Measurements from ENCODE around the gene SYK.
A peak's percentile ranks its signal among the peaks of the same experiment; 100 is the strongest.

SYK gene

DNA sequence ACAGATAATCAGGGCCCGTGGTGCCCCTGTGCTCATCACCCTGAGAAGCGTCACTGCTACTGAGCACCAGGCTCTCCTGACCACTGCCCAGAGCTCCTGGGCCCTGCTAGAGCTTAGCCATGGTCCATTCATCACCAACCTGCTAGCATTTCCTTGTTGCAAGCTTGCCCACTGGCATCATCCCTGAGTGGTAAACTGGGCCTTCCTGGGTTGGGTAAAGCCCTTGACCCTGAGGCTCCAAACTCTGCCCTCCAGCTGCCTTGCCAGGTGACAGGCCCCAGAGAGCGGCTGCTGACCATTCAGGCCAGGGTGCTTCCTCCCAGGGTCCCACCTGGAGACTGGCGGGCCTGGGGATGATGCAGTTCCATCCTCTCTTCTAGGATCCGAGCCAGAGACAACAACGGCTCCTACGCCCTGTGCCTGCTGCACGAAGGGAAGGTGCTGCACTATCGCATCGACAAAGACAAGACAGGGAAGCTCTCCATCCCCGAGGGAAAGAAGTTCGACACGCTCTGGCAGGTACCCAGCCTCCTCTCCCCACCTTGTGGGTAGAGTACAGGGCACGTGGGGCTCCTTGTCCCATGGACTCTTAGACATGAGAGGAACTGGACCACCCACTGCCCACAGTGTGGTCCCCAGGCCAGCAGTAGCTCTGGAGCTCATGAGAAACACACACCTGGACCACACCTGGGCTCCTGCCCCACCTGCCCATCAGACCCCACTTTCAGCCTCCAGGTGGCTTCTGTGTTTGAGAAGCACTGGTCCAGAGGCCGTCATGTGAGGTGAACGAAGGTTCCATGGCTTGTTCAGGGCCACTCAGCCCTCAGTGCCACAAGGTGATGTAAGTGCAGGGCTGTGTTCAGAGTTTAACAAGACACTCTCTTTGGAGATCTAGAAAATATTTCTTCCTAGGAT is 60.5 kb downstream of the SYK start:
- DNase-seq: no peak
- H3K23ac ChIP-seq (ENCODE audit: low read length in 2 of 2): no peak overlapping the region
- no peak overlapping the region for H2AFZ ChIP-seq (ENCODE audit: low read depth, low read length)
- no peak overlapping the region for H2BK15ac ChIP-seq (ENCODE audit: low read depth, poor library complexity, severe bottlenecking)
- no peak overlapping the region for H2AK5ac ChIP-seq (ENCODE audit: low read length, severe bottlenecking)
- H4K8ac ChIP-seq (ENCODE audit: low read length): no peak overlapping the region
- H2BK5ac ChIP-seq (ENCODE audit: low read depth, low read length, poor library complexity, severe bottlenecking): no peak overlapping the region
- H3K4me1 ChIP-seq (ENCODE audit: control insufficient read depth, insufficient read depth, low read depth, low read length): peaks cover 3% of the 10 kb centered on the region
- H2BK120ac ChIP-seq (ENCODE audit: low read depth, low read length): no peak overlapping the region
- no peak overlapping the region for H4K91ac ChIP-seq (ENCODE audit: low read length)
- H3K27me3 ChIP-seq (ENCODE audit: control insufficient read depth in 1 of 2, insufficient read depth in 1 of 2, low read length in 2 of 2): peaks cover 0 to 33% of the 10 kb centered on the region in 2 experiments
- 93% methylated on average over 16 of the region's 16 CpGs for WGBS
- H3K4ac ChIP-seq (ENCODE audit: low read depth in 1 of 2, low read length in 2 of 2): no peak overlapping the region
- H3K27ac ChIP-seq (ENCODE audit: low read length, poor library complexity, severe bottlenecking): no peak overlapping the region
- H3K4me3 ChIP-seq (ENCODE audit: insufficient read depth in 1 of 2, low read depth in 1 of 2, low read length in 2 of 2): no peak overlapping the region
- H3K36me3 ChIP-seq (ENCODE audit: control insufficient read depth in 1 of 2, insufficient read depth in 2 of 2, low read depth in 1 of 2, low read length in 2 of 2): peaks cover 0 to 13% of the 10 kb centered on the region in 2 experiments
- H3K9ac ChIP-seq (ENCODE audit: low read length): no peak overlapping the region
- H2BK12ac ChIP-seq (ENCODE audit: low read length in 2 of 2): no peak overlapping the region
- H3K14ac ChIP-seq (ENCODE audit: low read length in 2 of 2): no peak overlapping the region
- H3K18ac ChIP-seq (ENCODE audit: low read depth in 1 of 2, low read length in 2 of 2): no peak overlapping the region
- no peak overlapping the region for H3K4me2 ChIP-seq (ENCODE audit: low read length, poor library complexity, severe bottlenecking)
- no peaks in the 10 kb centered on the region for H3K79me1 ChIP-seq (replicated peaks; ENCODE audit: low read length, poor library complexity, severe bottlenecking)
- H3K9me3 ChIP-seq (ENCODE audit: control insufficient read depth, low read length): no peaks in the 10 kb centered on the region

DNA sequence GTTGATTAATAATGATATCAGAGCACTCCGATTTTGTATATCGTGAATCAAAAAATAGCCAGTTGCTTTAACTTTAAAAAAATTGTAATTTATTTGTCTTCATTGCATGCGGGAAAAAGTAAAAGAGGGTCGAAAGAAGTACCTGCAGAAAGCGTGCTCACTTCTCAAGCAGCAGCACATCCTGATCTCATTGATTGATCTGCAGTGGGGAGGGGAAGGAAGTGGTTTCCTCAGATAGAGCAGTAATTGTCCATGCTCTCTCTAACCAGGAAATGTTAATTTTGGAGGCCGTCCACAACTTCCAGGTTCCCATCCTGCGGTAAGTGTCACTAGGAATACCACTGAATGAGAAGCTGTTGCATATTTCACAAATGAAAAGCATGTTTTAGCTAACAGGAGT is 63.2 kb downstream of the SYK start:
- Histone ChIP-seq H3K9me3 (ENCODE audit: control insufficient read depth, low read length) (no peaks in the 10 kb centered on the region), H3K79me1 (replicated peaks; ENCODE audit: low read length, poor library complexity, severe bottlenecking) (no peaks in the 10 kb centered on the region), H4K8ac (ENCODE audit: low read length) (no peak overlapping the region), H3K36me3 (ENCODE audit: control insufficient read depth in 1 of 2, insufficient read depth in 2 of 2, low read depth in 1 of 2, low read length in 2 of 2) (peaks cover 0 to 18% of the 10 kb centered on the region in 2 experiments), H2BK15ac (ENCODE audit: low read depth, poor library complexity, severe bottlenecking) (no peak overlapping the region), H2AK5ac (ENCODE audit: low read length, severe bottlenecking) (no peak overlapping the region), H2BK120ac (ENCODE audit: low read depth, low read length) (no peak overlapping the region), H3K18ac (ENCODE audit: low read depth in 1 of 2, low read length in 2 of 2) (no peak overlapping the region), H3K14ac (ENCODE audit: low read length in 2 of 2) (no peak overlapping the region), H3K27ac (ENCODE audit: low read length, poor library complexity, severe bottlenecking) (no peak overlapping the region), H2AFZ (ENCODE audit: low read depth, low read length) (no peak overlapping the region), H2BK5ac (ENCODE audit: low read depth, low read length, poor library complexity, severe bottlenecking) (no peak overlapping the region), H3K4me2 (ENCODE audit: low read length, poor library complexity, severe bottlenecking) (no peak overlapping the region), H3K27me3 (ENCODE audit: control insufficient read depth in 1 of 2, insufficient read depth in 1 of 2, low read length in 2 of 2) (peaks cover 0 to 6% of the 10 kb centered on the region in 2 experiments), H2BK12ac (ENCODE audit: low read length in 2 of 2) (no peak overlapping the region), H3K23ac (ENCODE audit: low read length in 2 of 2) (no peak overlapping the region), H3K4me1 (ENCODE audit: control insufficient read depth, insufficient read depth, low read depth, low read length) (peaks cover 3% of the 10 kb centered on the region), H3K4ac (ENCODE audit: low read depth in 1 of 2, low read length in 2 of 2) (no peak overlapping the region), H4K91ac (ENCODE audit: low read length) (no peak overlapping the region), H3K9ac (ENCODE audit: low read length) (no peak overlapping the region), H3K4me3 (ENCODE audit: insufficient read depth in 1 of 2, low read depth in 1 of 2, low read length in 2 of 2) (no peak overlapping the region)
- WGBS: 94% methylated on average over 7 of the region's 7 CpGs
- no peak for DNase-seq

GRCh38 chr9:90867101-90867500 is 65.5 kb downstream of the SYK start:
- Histone ChIP-seq H3K4me1 (ENCODE audit: control insufficient read depth, insufficient read depth, low read depth, low read length) (no peaks in the 10 kb centered on the region), H2BK15ac (ENCODE audit: low read depth, poor library complexity, severe bottlenecking) (no peak overlapping the region), H3K27me3 (ENCODE audit: control insufficient read depth in 1 of 2, insufficient read depth in 1 of 2, low read length in 2 of 2) (peaks cover 0 to 4% of the 10 kb centered on the region in 2 experiments), H3K79me1 (replicated peaks; ENCODE audit: low read length, poor library complexity, severe bottlenecking) (no peaks in the 10 kb centered on the region), H3K36me3 (ENCODE audit: control insufficient read depth in 1 of 2, insufficient read depth in 2 of 2, low read depth in 1 of 2, low read length in 2 of 2) (peaks cover 0 to 11% of the 10 kb centered on the region in 2 experiments), H3K23ac (ENCODE audit: low read length in 2 of 2) (no peak overlapping the region), H4K91ac (ENCODE audit: low read length) (no peak overlapping the region), H3K9me3 (ENCODE audit: control insufficient read depth, low read length) (no peaks in the 10 kb centered on the region), H2BK120ac (ENCODE audit: low read depth, low read length) (no peak overlapping the region), H3K4me2 (ENCODE audit: low read length, poor library complexity, severe bottlenecking) (no peak overlapping the region), H3K4ac (ENCODE audit: low read depth in 1 of 2, low read length in 2 of 2) (no peak overlapping the region), H2BK5ac (ENCODE audit: low read depth, low read length, poor library complexity, severe bottlenecking) (no peak overlapping the region), H3K4me3 (ENCODE audit: insufficient read depth in 1 of 2, low read depth in 1 of 2, low read length in 2 of 2) (no peak overlapping the region), H2AK5ac (ENCODE audit: low read length, severe bottlenecking) (no peak overlapping the region), H2AFZ (ENCODE audit: low read depth, low read length) (no peak overlapping the region), H4K8ac (ENCODE audit: low read length) (peak overlapping the region; percentile 58), H3K27ac (ENCODE audit: low read length, poor library complexity, severe bottlenecking) (no peak overlapping the region), H3K18ac (ENCODE audit: low read depth in 1 of 2, low read length in 2 of 2) (no peak overlapping the region), H3K14ac (ENCODE audit: low read length in 2 of 2) (no peak overlapping the region), H2BK12ac (ENCODE audit: low read length in 2 of 2) (no peak overlapping the region), H3K9ac (ENCODE audit: low read length) (no peak overlapping the region)
- 97% methylated on average over 14 of the region's 14 CpGs for WGBS
- DNase-seq: no peak

DNA sequence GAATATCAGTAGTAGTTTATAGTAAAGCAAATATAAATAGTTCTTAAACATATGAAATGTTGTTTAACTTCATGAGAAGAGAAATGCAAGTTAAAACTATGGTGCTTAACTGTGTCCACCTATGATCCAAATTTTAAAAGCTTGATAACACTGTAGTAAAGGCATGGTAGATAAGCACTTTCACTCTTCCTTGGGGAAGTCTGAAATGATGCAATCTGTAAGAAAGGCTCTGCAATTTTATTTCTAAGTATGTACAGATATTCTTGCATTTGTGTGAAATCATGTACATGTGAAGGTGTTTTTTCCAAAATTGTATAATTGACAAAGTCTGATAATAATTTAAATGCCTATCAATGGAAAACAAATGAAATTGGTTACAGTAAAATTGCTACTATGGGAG is 66.9 kb downstream of the SYK start:
- no peak overlapping the region for H3K27ac ChIP-seq (ENCODE audit: low read length, poor library complexity, severe bottlenecking)
- no peak overlapping the region for H4K8ac ChIP-seq (ENCODE audit: low read length)
- no peak overlapping the region for H2AK5ac ChIP-seq (ENCODE audit: low read length, severe bottlenecking)
- H3K4me3 ChIP-seq (ENCODE audit: insufficient read depth in 1 of 2, low read depth in 1 of 2, low read length in 2 of 2): no peak overlapping the region
- no peak overlapping the region for H4K91ac ChIP-seq (ENCODE audit: low read length)
- no peak overlapping the region for H3K9ac ChIP-seq (ENCODE audit: low read length)
- DNase-seq: peak; percentile 32
- H2BK120ac ChIP-seq (ENCODE audit: low read depth, low read length): no peak overlapping the region
- H3K4me2 ChIP-seq (ENCODE audit: low read length, poor library complexity, severe bottlenecking): no peak overlapping the region
- H2BK5ac ChIP-seq (ENCODE audit: low read depth, low read length, poor library complexity, severe bottlenecking): no peak overlapping the region
- peaks cover 0 to 4% of the 10 kb centered on the region in 2 experiments for H3K27me3 ChIP-seq (ENCODE audit: control insufficient read depth in 1 of 2, insufficient read depth in 1 of 2, low read length in 2 of 2)
- no peak overlapping the region for H3K23ac ChIP-seq (ENCODE audit: low read length in 2 of 2)
- H3K36me3 ChIP-seq (ENCODE audit: control insufficient read depth in 1 of 2, insufficient read depth in 2 of 2, low read depth in 1 of 2, low read length in 2 of 2): peaks cover 0 to 6% of the 10 kb centered on the region in 2 experiments
- no peaks in the 10 kb centered on the region for H3K79me1 ChIP-seq (replicated peaks; ENCODE audit: low read length, poor library complexity, severe bottlenecking)
- no peak overlapping the region for H2BK12ac ChIP-seq (ENCODE audit: low read length in 2 of 2)
- no peak overlapping the region for H2BK15ac ChIP-seq (ENCODE audit: low read depth, poor library complexity, severe bottlenecking)
- no peak overlapping the region for H3K4ac ChIP-seq (ENCODE audit: low read depth in 1 of 2, low read length in 2 of 2)
- no peaks in the 10 kb centered on the region for H3K9me3 ChIP-seq (ENCODE audit: control insufficient read depth, low read length)
- no peak overlapping the region for H2AFZ ChIP-seq (ENCODE audit: low read depth, low read length)
- no peak overlapping the region for H3K18ac ChIP-seq (ENCODE audit: low read depth in 1 of 2, low read length in 2 of 2)
- H3K4me1 ChIP-seq (ENCODE audit: control insufficient read depth, insufficient read depth, low read depth, low read length): no peaks in the 10 kb centered on the region
- no peak overlapping the region for H3K14ac ChIP-seq (ENCODE audit: low read length in 2 of 2)

All from mesenchymal stem cell (in vitro differentiated cells and primary cell).